H1 (cell line): ENCODE data around the gene ASAP3. TPM values are rescaled to one million over a fixed set of nuclear protein-coding genes. Genes with fewer than 3 reads are reported as not detected.

Source experiments
- CTCF ChIA-PET: fragments of 300-600 bp; sonication (Branson Sonifier 250); formaldehyde crosslinking; loops from one replicate; lab custom pipeline; 2021; ENCODE audit not compliant: partially characterized antibody; lab: Charles Lee
- POLR2A ChIA-PET: fragments of 300-600 bp; sonication (Branson Sonifier 250); formaldehyde crosslinking; loops from one replicate; lab custom pipeline; 2021; ENCODE audit warnings: inconsistent platforms; ENCODE audit not compliant: partially characterized antibody; lab: Charles Lee
- DNase-seq, 2 experiments: peaks; one replicate each; pipeline versions ENCODE4 v3.0.0 to v3.0.0-alpha.2; 2010 to 2022; ENCODE audit warnings: low spot score in 2 of 2, low read depth in 1 of 2, mixed read lengths in 1 of 2
- FAIRE-seq: peaks from 2 replicates; lab custom pipeline; 2011; peaks lifted over from hg19 to GRCh38; lab: Jason Lieb, UNC
- H2AFZ ChIP-seq: 2 replicates; pipeline ENCODE4 v1.8.1; 2012; ENCODE audit warnings: low read length, inconsistent platforms
- H2AK5ac ChIP-seq: 2 replicates; pipeline ENCODE4 v1.6.1; 2013; ENCODE audit warnings: low read depth, low read length
- H2BK120ac ChIP-seq: replicated peaks from 2 replicates; pipeline ENCODE3; 2013; ENCODE audit warnings: low read depth, low read length, inconsistent platforms
- H2BK12ac ChIP-seq: 2 replicates; pipeline ENCODE4 v1.6.1; 2013; ENCODE audit warnings: low read depth, low read length
- H2BK15ac ChIP-seq: 2 replicates; pipeline ENCODE4 v1.6.1; 2013; ENCODE audit warnings: low read length
- H2BK20ac ChIP-seq: 2 replicates; pipeline ENCODE4 v1.6.1; 2013; ENCODE audit warnings: low read length
- H2BK5ac ChIP-seq: 2 replicates; pipeline ENCODE4 v1.6.1; 2013; ENCODE audit warnings: low read depth, low read length
- H3K14ac ChIP-seq: 2 replicates; pipeline ENCODE4 v1.6.1; 2013; ENCODE audit warnings: inconsistent platforms; ENCODE audit not compliant: insufficient read length
- H3K18ac ChIP-seq: 2 replicates; pipeline ENCODE4 v1.6.1; 2013; ENCODE audit warnings: low read length; ENCODE audit errors: extremely low read depth
- H3K23ac ChIP-seq: 2 replicates; pipeline ENCODE4 v1.6.1; 2013; ENCODE audit warnings: inconsistent platforms; ENCODE audit not compliant: insufficient read length
- H3K23me2 ChIP-seq: 2 replicates; pipeline ENCODE4 v1.6.1; 2013; ENCODE audit warnings: low read depth, low read length
- H3K27ac ChIP-seq: 2 replicates; pipeline ENCODE4 v1.6.1; 2011; ENCODE audit warnings: low read depth, low read length, inconsistent platforms
- H3K27me3 ChIP-seq, 4 experiments: replicated peaks in 1 of 4; 1 replicate in 1 of 4; 2 replicates in 3 of 4; pipeline versions ENCODE4 v1.6.1 to v1.8.1; 2011 to 2013; ENCODE audit warnings: low read length in 3 of 4, mild to moderate bottlenecking in 3 of 4, inconsistent platforms in 2 of 4, mixed read lengths in 2 of 4, moderate library complexity in 1 of 4; ENCODE audit not compliant: control insufficient read depth in 3 of 4, insufficient read depth in 3 of 4; ENCODE audit errors: extremely low read depth in 1 of 4
- H3K36me3 ChIP-seq, 4 experiments: 2 replicates each; pipeline versions ENCODE4 v1.6.1 to v1.8.1; 2011 to 2013; ENCODE audit warnings: mild to moderate bottlenecking in 4 of 4, low read length in 3 of 4, moderate library complexity in 2 of 4, control low read depth in 1 of 4, inconsistent platforms in 1 of 4; ENCODE audit not compliant: insufficient read depth in 4 of 4, control insufficient read depth in 2 of 4
- H3K4ac ChIP-seq: replicated peaks from 2 replicates; pipeline ENCODE3; 2013; ENCODE audit warnings: low read length, low read depth, mixed read lengths, inconsistent platforms; ENCODE audit not compliant: insufficient read length
- H3K4me1 ChIP-seq, 4 experiments: replicated peaks in 1 of 4; 1 replicate in 1 of 4; 2 replicates in 3 of 4; pipeline versions ENCODE4 v1.6.1 to v1.8.1; 2011 to 2013; ENCODE audit warnings: low read length in 3 of 4, inconsistent platforms in 2 of 4, mixed read lengths in 1 of 4; ENCODE audit not compliant: insufficient read depth in 4 of 4, control insufficient read depth in 3 of 4
- H3K4me2 ChIP-seq, 2 experiments: 2 replicates each; pipeline versions ENCODE4 v1.6.1 to v1.8.1; 2011 to 2013; ENCODE audit warnings: low read depth in 2 of 2, low read length in 2 of 2, control low read depth in 1 of 2, inconsistent platforms in 1 of 2, mild to moderate bottlenecking in 1 of 2; ENCODE audit not compliant: insufficient read depth in 1 of 2
- H3K4me3 ChIP-seq, 4 experiments: fragments of 200-600, 300-600 bp in 1 of 4; sonication (generic), shearing (Covaris generic), sonication (Bioruptor Twin) in 1 of 4; 2 replicates each; pipeline versions ENCODE4 v1.5.1 to v1.8.1; 2011 to 2016; ENCODE audit warnings: low read length in 4 of 4, low read depth in 3 of 4, control low read depth in 2 of 4, inconsistent platforms in 2 of 4, mild to moderate bottlenecking in 2 of 4, mixed read lengths in 1 of 4, moderate library complexity in 1 of 4; ENCODE audit not compliant: insufficient read depth in 2 of 4; ENCODE audit errors: extremely low read depth in 1 of 4
- H3K56ac ChIP-seq: replicated peaks from 2 replicates; pipeline ENCODE3; 2013; ENCODE audit warnings: low read depth, mild to moderate bottlenecking, mixed read lengths, low read length, inconsistent platforms; ENCODE audit not compliant: insufficient read length
- H3K79me1 ChIP-seq: 2 replicates; pipeline ENCODE4 v1.6.1; 2013; ENCODE audit warnings: low read depth, low read length, control low read depth
- H3K79me2 ChIP-seq, 2 experiments: 2 replicates each; pipeline versions ENCODE4 v1.6.1 to v1.8.1; 2012 to 2013; ENCODE audit warnings: low read length in 2 of 2, mild to moderate bottlenecking in 2 of 2, inconsistent platforms in 1 of 2; ENCODE audit not compliant: insufficient read depth in 2 of 2, control insufficient read depth in 1 of 2
- H3K9ac ChIP-seq, 4 experiments: replicated peaks in 1 of 4; 1 replicate in 1 of 4; 2 replicates in 3 of 4; pipeline versions ENCODE4 v1.6.1 to v1.8.1; 2011 to 2013; ENCODE audit warnings: low read depth in 3 of 4, low read length in 3 of 4, control low read depth in 2 of 4, mild to moderate bottlenecking in 2 of 4, moderate library complexity in 2 of 4, inconsistent platforms in 1 of 4; ENCODE audit errors: extremely low read depth in 1 of 4
- H3K9me3 ChIP-seq, 2 experiments: 2 replicates each; pipeline versions ENCODE4 v1.6.1 to v1.8.1; 2012 to 2013; ENCODE audit warnings: mild to moderate bottlenecking in 2 of 2, moderate library complexity in 2 of 2, control low read depth in 1 of 2, inconsistent platforms in 1 of 2, low read depth in 1 of 2, low read length in 1 of 2, mixed read lengths in 1 of 2; ENCODE audit not compliant: insufficient read depth in 2 of 2
- H4K20me1 ChIP-seq, 2 experiments: replicated peaks in 1 of 2; 2 replicates each; pipeline versions ENCODE3 to v1.8.1; 2011 to 2013; ENCODE audit warnings: inconsistent platforms in 2 of 2, low read length in 2 of 2, mild to moderate bottlenecking in 1 of 2; ENCODE audit not compliant: insufficient read depth in 2 of 2, control insufficient read depth in 1 of 2
- H4K5ac ChIP-seq: 2 replicates; pipeline ENCODE4 v1.6.1; 2013; ENCODE audit warnings: low read length, low read depth, mixed read lengths, inconsistent platforms; ENCODE audit not compliant: insufficient read length
- H4K8ac ChIP-seq: 2 replicates; pipeline ENCODE4 v1.8.0; 2013; ENCODE audit warnings: mild to moderate bottlenecking, moderate library complexity, low read length, inconsistent platforms; ENCODE audit not compliant: insufficient read depth; ENCODE audit errors: extremely low read depth
- H4K91ac ChIP-seq: replicated peaks from 2 replicates; pipeline ENCODE3; 2013; ENCODE audit warnings: low read length, mixed read lengths, inconsistent platforms; ENCODE audit not compliant: insufficient read length
- CREB1 ChIP-seq: IDR thresholded peaks from 2 replicates; pipeline ENCODE4 v1.6.1; 2012; ENCODE audit warnings: inconsistent platforms
- CTBP2 ChIP-seq: IDR thresholded peaks from 2 replicates; pipeline ENCODE4 v1.7.0; 2011; ENCODE audit warnings: borderline replicate concordance, mild to moderate bottlenecking, moderate library complexity, mixed read lengths, low read length; ENCODE audit not compliant: insufficient read depth, insufficient read length
- CTCF ChIP-seq, 3 experiments: IDR thresholded peaks; 1 replicate in 2 of 3; 2 replicates in 1 of 3; pipeline versions ENCODE4 v1.5.1 to v1.6.1; 2011; ENCODE audit warnings: low read length in 3 of 3, mild to moderate bottlenecking in 3 of 3, inconsistent platforms in 2 of 3, low read depth in 1 of 3, moderate library complexity in 1 of 3; ENCODE audit not compliant: insufficient read depth in 1 of 3; ENCODE audit errors: control extremely low read depth in 1 of 3
- FOSL1 ChIP-seq: IDR thresholded peaks from 2 replicates; pipeline ENCODE4 v1.6.1; 2011; ENCODE audit warnings: mild to moderate bottlenecking, low read depth, low read length, moderate library complexity; ENCODE audit not compliant: insufficient read depth
- JUN ChIP-seq: IDR thresholded peaks from 2 replicates; pipeline ENCODE4 v1.6.1; 2011; ENCODE audit warnings: low read depth, mild to moderate bottlenecking, improper control_type of control experiment, low read length
- MAFK ChIP-seq: IDR thresholded peaks from 2 replicates; pipeline ENCODE4 v1.6.1; 2012; ENCODE audit warnings: low read depth, mild to moderate bottlenecking, improper control_type of control experiment, low read length
- NRF1 ChIP-seq: IDR thresholded peaks from 2 replicates; pipeline ENCODE4 v1.6.1; 2011; ENCODE audit warnings: mild to moderate bottlenecking, low read depth, low read length, improper control_type of control experiment
- SIN3A ChIP-seq, 2 experiments: IDR thresholded peaks in 1 of 2; conservative IDR thresholded peaks in 1 of 2; 2 replicates each; pipeline ENCODE4 v1.6.1; 2011 to 2012; ENCODE audit warnings: low read length in 2 of 2, improper control_type of control experiment in 1 of 2, low read depth in 1 of 2, mild to moderate bottlenecking in 1 of 2
- SIRT6 ChIP-seq: IDR thresholded peaks from one replicate; pipeline ENCODE4 v1.7.1; 2012; ENCODE audit warnings: low read length, inconsistent platforms
- TBP ChIP-seq: IDR thresholded peaks from 2 replicates; pipeline ENCODE4 v1.6.1; 2011; ENCODE audit warnings: low read depth, low read length, improper control_type of control experiment
- WGBS, 2 experiments: shearing (Covaris generic) in 1 of 2; methylation state at CpG; one replicate each; pipeline versions ENCODE4 v1.1.6 to v1.1.7; 2013 to 2015; ENCODE audit warnings: low lambda C conversion rate in 2 of 2, mixed read lengths in 2 of 2, inconsistent platforms in 1 of 2, low coverage in 1 of 2, missing lambda C conversion rate in 1 of 2; ENCODE audit not compliant: insufficient replicate concordance in 2 of 2, insufficient coverage in 1 of 2, insufficient read length in 1 of 2; ENCODE audit errors: extremely low coverage in 1 of 2, missing lambda C conversion rate in 1 of 2; 5-methylcytosine and 5-hydroxymethylcytosine counted together
- polyA plus RNA-seq, 7 experiments: library from polyadenylated mRNA; depleted of rRNA in 3 of 7; stranded (reverse) in 5 of 7; unstranded in 2 of 7; fragments of >200 nt in 5 of 7; fragments of 200-250 nt in 2 of 7; gene quantifications; 1 replicate in 5 of 7; 2 replicates in 1 of 7; 4 replicates in 1 of 7; pipeline versions ENCODE4 v1.2.1 to v1.2.3, GENCODE V29; 2011 to 2013; ENCODE audit warnings: missing spikeins in 2 of 7, mixed read lengths in 2 of 7
- total RNA-seq: library from RNA; stranded (reverse); fragmentation: NEBNext Ultra II Directional; extraction: Animal tissue kit (Norgen Biotek cat#: 25700); gene quantifications from 2 replicates; pipeline ENCODE4 v1.2.1, GENCODE V29; 2021

The ASAP3 gene
- total and polyA plus RNA-seq, 2 of the 8 experiments (the other 6 are each of a cell fraction or from before 2014, with no cell fraction given): 53.1 to 58.0 TPM

- H3K56ac ChIP-seq: no peak overlapping the region
- CTCF ChIA-PET: interaction anchor here (0.8 to 2.2 kb wide), 9 partner anchors 15 to 191 kb away, joined by 3 to 10 read pairs (median 3); partner anchors contain the start of gene ASAP3
- FAIRE-seq (no peak), DNase-seq (no peak)
- no peak overlapping the region for H3K4ac ChIP-seq
- no peak overlapping the region for H2AFZ ChIP-seq
- no peak overlapping the region for H2BK5ac ChIP-seq
- H3K4me3 ChIP-seq: no peak overlapping the region
- H3K18ac ChIP-seq: no peak overlapping the region
- no peaks in the 10 kb centered on the region for H3K27me3 ChIP-seq
- no peak overlapping the region for H2BK12ac ChIP-seq
- 0 out of 4 replicates have a peak, but pooled peaks cover 0 to 2% of the 10 kb centered on the region in 2 experiments for H3K9me3 ChIP-seq
- H3K79me1 ChIP-seq: peaks cover 11% of the 10 kb centered on the region; the same call in 1 of the 2 replicates
- H4K5ac ChIP-seq: no peak overlapping the region
- no peak overlapping the region for H4K91ac ChIP-seq
- H3K14ac ChIP-seq: no peak overlapping the region
- H3K23ac ChIP-seq: no peak overlapping the region
- no peak overlapping the region for H3K27ac ChIP-seq
- H3K36me3 ChIP-seq: no peaks in the 10 kb centered on the region
- no peak overlapping the region for H2AK5ac ChIP-seq
- H2BK15ac ChIP-seq: no peak overlapping the region
- H3K4me2 ChIP-seq: no peak overlapping the region
- no peak overlapping the region for H4K8ac ChIP-seq
- H3K9ac ChIP-seq: no peak overlapping the region
- H3K23me2 ChIP-seq: no peaks in the 10 kb centered on the region
- no peak overlapping the region for H2BK20ac ChIP-seq
- H2BK120ac ChIP-seq: no peak overlapping the region
- POLR2A ChIA-PET: interaction anchor here (0.6 to 1.0 kb wide), 2 partner anchors 13 to 130 kb away, joined by 3 to 4 read pairs; no protein-coding TSS in a partner anchor
- no peaks in the 10 kb centered on the region for H3K4me1 ChIP-seq
- H3K79me2 ChIP-seq: peaks cover 0 to 8% of the 10 kb centered on the region in 2 experiments; a peak in 2 of 4 replicates
- H4K20me1 ChIP-seq: peaks cover 10 to 18% of the 10 kb centered on the region in 2 experiments
- 95% methylated on average over 3 of the region's 3 CpGs; no CpG with 5 or more reads in 1 of the 2 experiments for WGBS, 2 experiments
- TF ChIP-seq CREB1 (no peak), CTBP2 (no peak), TBP (no peak), NRF1 (no peak), SIRT6 (no peak), CTCF (IDR thresholded peaks at IDR 0.05; ENCODE audit: control extremely low read depth in 1 of 3, insufficient read depth in 1 of 3, low read depth in 1 of 3, low read length in 3 of 3) (peak in 1 of 3 experiments; percentile 5; a peak in 1 of 4 replicates), MAFK (no peak), JUN (no peak), SIN3A (conservative IDR thresholded peaks at IDR 0.05 in 1 of 2, IDR thresholded peaks at IDR 0.05 in 1 of 2; ENCODE audit: low read depth in 1 of 2, low read length in 2 of 2) (no peak), FOSL1 (no peak)
These were observed 17.5 kb downstream of the ASAP3 start for GRCh38 chr1:23466423-23466989.
